AG04449 (cell line): ENCODE measurements around the gene SDK2.

Experiments
- CTCF ChIA-PET: fragments of 350-600 bp; formaldehyde crosslinking; extraction: SDS; loops from one replicate; lab custom pipeline; 2021; ENCODE audit warnings: antibody characterized with exemption; lab: Yijun Ruan, JAX
- POLR2A ChIA-PET: fragments of 400-600, 350-600 bp; formaldehyde crosslinking; extraction: SDS; loops from one replicate; lab custom pipeline; 2020; ENCODE audit warnings: antibody characterized with exemption, inconsistent platforms; lab: Yijun Ruan, JAX
- DNase-seq: peaks from one replicate; pipeline ENCODE4 v3.0.0-alpha.2; 2010; ENCODE audit warnings: low read depth, low spot score
- H3K4me3 ChIP-seq: 2 replicates; pipeline ENCODE4 v1.5.1; 2011; ENCODE audit warnings: low read depth, mild to moderate bottlenecking, control low read depth, low read length
- TF ChIP-seq, protein P1 (sequence below): IDR thresholded peaks from one replicate; pipeline ENCODE4 v1.5.1; 2011; ENCODE audit warnings: mild to moderate bottlenecking, moderate library complexity, low read length, control low read depth, inconsistent platforms; ENCODE audit not compliant: insufficient read depth; ENCODE audit errors: missing control alignments

The SDK2 gene

GRCh38 chr17:73559532-73559931 lies 84.7 kb downstream of the SDK2 start:
- POLR2A ChIA-PET = no interaction called here
- CTCF ChIA-PET = no interaction called here
- TF ChIP-seq, protein P1, sequence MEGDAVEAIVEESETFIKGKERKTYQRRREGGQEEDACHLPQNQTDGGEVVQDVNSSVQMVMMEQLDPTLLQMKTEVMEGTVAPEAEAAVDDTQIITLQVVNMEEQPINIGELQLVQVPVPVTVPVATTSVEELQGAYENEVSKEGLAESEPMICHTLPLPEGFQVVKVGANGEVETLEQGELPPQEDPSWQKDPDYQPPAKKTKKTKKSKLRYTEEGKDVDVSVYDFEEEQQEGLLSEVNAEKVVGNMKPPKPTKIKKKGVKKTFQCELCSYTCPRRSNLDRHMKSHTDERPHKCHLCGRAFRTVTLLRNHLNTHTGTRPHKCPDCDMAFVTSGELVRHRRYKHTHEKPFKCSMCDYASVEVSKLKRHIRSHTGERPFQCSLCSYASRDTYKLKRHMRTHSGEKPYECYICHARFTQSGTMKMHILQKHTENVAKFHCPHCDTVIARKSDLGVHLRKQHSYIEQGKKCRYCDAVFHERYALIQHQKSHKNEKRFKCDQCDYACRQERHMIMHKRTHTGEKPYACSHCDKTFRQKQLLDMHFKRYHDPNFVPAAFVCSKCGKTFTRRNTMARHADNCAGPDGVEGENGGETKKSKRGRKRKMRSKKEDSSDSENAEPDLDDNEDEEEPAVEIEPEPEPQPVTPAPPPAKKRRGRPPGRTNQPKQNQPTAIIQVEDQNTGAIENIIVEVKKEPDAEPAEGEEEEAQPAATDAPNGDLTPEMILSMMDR = no peak
- H3K4me3 ChIP-seq = no peak overlapping the region
- no peak for DNase-seq

DNA sequence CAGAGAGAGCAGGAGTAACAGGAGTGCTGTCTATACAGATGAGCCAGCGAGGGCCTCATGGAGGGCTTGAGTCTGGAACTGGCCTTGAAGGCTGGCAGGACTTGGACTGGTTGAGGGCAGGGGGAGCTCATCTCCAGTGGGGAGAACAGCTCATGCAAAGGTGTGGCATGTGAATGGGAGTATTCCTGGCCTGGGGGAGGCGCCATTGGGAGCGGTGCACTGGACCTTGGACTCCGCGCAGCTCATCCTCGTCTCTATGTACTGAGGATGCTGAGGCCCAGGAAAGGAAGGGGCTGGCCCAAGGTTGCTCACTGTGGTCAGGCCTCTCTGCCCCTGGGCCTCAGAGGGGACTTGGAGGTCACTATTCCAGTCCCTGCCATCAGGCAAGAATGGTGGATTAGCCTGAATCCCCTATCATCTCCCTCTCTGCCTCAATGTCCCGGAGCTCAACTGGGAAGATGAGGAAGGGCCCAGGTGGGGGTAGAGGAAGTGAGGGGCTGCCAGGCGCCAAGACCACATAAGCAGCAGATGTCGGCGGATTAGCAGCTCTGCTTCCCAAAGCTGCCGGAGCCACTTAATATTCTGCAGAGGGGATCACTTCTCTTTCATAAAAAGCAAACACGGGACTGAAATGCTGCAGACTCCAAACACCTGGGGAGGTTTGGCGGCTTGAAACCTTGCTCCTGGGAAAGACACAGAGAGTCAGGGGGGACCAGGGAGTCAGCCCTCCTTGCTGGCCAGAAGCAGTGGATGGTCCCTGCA lies 88.9 kb downstream of the SDK2 start:
- CTCF ChIA-PET = no interaction called here
- TF ChIP-seq, protein P1 = no peak
- POLR2A ChIA-PET = no interaction called here
- no peak for DNase-seq
- H3K4me3 ChIP-seq = no peak overlapping the region

- POLR2A ChIA-PET = no interaction called here
Observed at GRCh38 chr17:73554498-73554897, 89.7 kb downstream of the SDK2 start.

GRCh38 chr17:73553311-73553710 lies 90.9 kb downstream of the SDK2 start:
- CTCF ChIA-PET = no interaction called here

More at GRCh38 chr17:73554498-73554897, 89.7 kb downstream of the SDK2 start:
- CTCF ChIA-PET = no interaction called here
- no peak overlapping the region for H3K4me3 ChIP-seq
- TF ChIP-seq, protein P1 = no peak
- DNase-seq = no peak

GRCh38 chr17:73552300-73553048 lies 91.8 kb downstream of the SDK2 start:
- TF ChIP-seq, protein P1 = no peak
- DNase-seq = no peak
- ChIA-PET POLR2A (no interaction called here), CTCF (no interaction called here)
- no peak overlapping the region; the same call in 1 of the 2 replicates for H3K4me3 ChIP-seq

More at GRCh38 chr17:73553311-73553710, 90.9 kb downstream of the SDK2 start:
- POLR2A ChIA-PET = no interaction called here
- TF ChIP-seq, protein P1 = no peak
- no peak overlapping the region for H3K4me3 ChIP-seq
- DNase-seq = no peak

DNA sequence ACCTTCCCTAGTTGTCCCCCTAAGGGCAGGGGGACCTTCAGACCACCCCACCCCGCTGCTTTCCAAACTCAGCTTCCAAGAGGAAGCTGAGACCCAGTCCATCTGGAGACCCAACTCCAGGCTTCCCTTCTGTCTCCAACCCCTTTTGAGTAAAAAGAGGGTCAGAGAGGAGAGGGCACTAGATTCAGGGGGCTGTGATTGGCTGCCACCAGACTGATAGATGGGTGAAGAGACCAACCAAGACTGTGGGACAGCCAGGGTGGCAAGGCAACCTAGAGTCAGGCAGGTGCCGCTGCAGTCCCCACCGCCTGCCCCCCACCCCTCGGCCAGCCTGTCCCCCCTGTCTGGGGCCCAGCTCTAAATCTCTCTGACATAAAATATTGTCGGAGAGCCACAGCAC lies 92.5 kb downstream of the SDK2 start:
- ChIA-PET POLR2A (no interaction called here), CTCF (no interaction called here)
- no peak overlapping the region for H3K4me3 ChIP-seq
- no peak for DNase-seq
- TF ChIP-seq, protein P1 = no peak
